B cell (primary cell): ENCODE measurements around the gene JCHAIN. TPM values are rescaled to one million over a fixed set of nuclear protein-coding genes. Genes with fewer than 3 reads are reported as not detected.
"Not testable (repeated sequence)": the region's sequence is repeated elsewhere in the genome, so short reads cannot be mapped to it uniquely, and the experiment has no call there.

ENCODE experiments used
- ATAC-seq: fragments of 200-7000 bp; cut with Tn5 transposase; one replicate; pipeline ENCODE4 v1.10.0; 2021; ENCODE audit warnings: low read depth, mild to moderate bottlenecking, moderate number of reproducible peaks, moderate library complexity
- CTCF ChIA-PET: fragments of 350-600 bp; sonication (Branson Sonifier 250); formaldehyde crosslinking; loops from one replicate; lab custom pipeline; 2021; ENCODE audit warnings: antibody characterized with exemption, inconsistent platforms; lab: Charles Lee
- POLR2A ChIA-PET: fragments of 350-600 bp; sonication (Branson Sonifier 250); formaldehyde crosslinking; loops from one replicate; lab custom pipeline; 2021; ENCODE audit warnings: antibody characterized with exemption; lab: Charles Lee
- DNase-seq: peaks from one replicate; pipeline ENCODE4 v3.0.0; 2013
- H2AFZ ChIP-seq: 2 replicates; pipeline ENCODE4 v1.6.1; 2012; ENCODE audit warnings: mild to moderate bottlenecking, low read depth, low read length; ENCODE audit not compliant: insufficient read depth, poor library complexity, severe bottlenecking
- H3K27ac ChIP-seq, 2 donors: 1 replicate in 1 of 2; 2 replicates in 1 of 2; pipeline ENCODE4 v1.5.1; 2012 to 2013; ENCODE audit warnings: low read length in 2 of 2, mild to moderate bottlenecking in 2 of 2, moderate library complexity in 1 of 2
- H3K27me3 ChIP-seq, 4 experiments: fragments of 200-600 bp in 1 of 4; sonication (generic) in 1 of 4; replicated peaks in 1 of 4; 1 replicate in 2 of 4; 2 replicates in 2 of 4; pipeline versions ENCODE4 v1.6.1 to v1.7.0; 2013 to 2016; ENCODE audit warnings: low read length in 3 of 4, mild to moderate bottlenecking in 2 of 4, mixed read lengths in 1 of 4, moderate library complexity in 1 of 4; ENCODE audit not compliant: insufficient read depth in 4 of 4, control insufficient read depth in 3 of 4; ENCODE audit errors: control extremely low read depth in 1 of 4
- H3K36me3 ChIP-seq, 2 experiments: replicated peaks in 1 of 2; 1 replicate in 1 of 2; 2 replicates in 1 of 2; pipeline versions ENCODE4 v1.6.1 to v1.7.1; 2013; ENCODE audit warnings: low read length in 1 of 2; ENCODE audit not compliant: insufficient read depth in 2 of 2, control insufficient read depth in 1 of 2; ENCODE audit errors: control extremely low read depth in 1 of 2, extremely low read depth in 1 of 2
- H3K4me1 ChIP-seq, 2 donors: fragments of 200-600 bp in 1 of 2; sonication (generic) in 1 of 2; 1 replicate in 1 of 2; 2 replicates in 1 of 2; pipeline versions ENCODE4 v1.5.1 to v1.6.1; 2013 to 2017; ENCODE audit warnings: low read length in 2 of 2; ENCODE audit not compliant: control insufficient read depth in 2 of 2, insufficient read depth in 2 of 2
- H3K4me2 ChIP-seq: replicated peaks from 2 replicates; pipeline ENCODE3; 2012; ENCODE audit warnings: mild to moderate bottlenecking, low read depth, low read length; ENCODE audit not compliant: poor library complexity, severe bottlenecking
- H3K4me3 ChIP-seq, 5 experiments: fragments of 200-600 bp in 1 of 5; sonication (generic) in 1 of 5; 1 replicate in 3 of 5; 2 replicates in 2 of 5; pipeline versions ENCODE4 v1.5.1 to v1.7.0; 2011 to 2016; ENCODE audit warnings: low read length in 4 of 5, mild to moderate bottlenecking in 4 of 5, low read depth in 2 of 5, control low read depth in 1 of 5, moderate library complexity in 1 of 5; ENCODE audit not compliant: insufficient read depth in 1 of 5; ENCODE audit errors: control extremely low read depth in 1 of 5, extremely low read depth in 1 of 5
- H3K79me2 ChIP-seq: fragments of 200-600 bp; sonication (generic); one replicate; pipeline ENCODE4 v1.6.0; 2016; ENCODE audit warnings: low read length; ENCODE audit not compliant: control insufficient read depth, insufficient read depth
- H3K9ac ChIP-seq: fragments of 200-600 bp; sonication (generic); 2 replicates; pipeline ENCODE4 v1.6.1; 2017; ENCODE audit warnings: mild to moderate bottlenecking, low read length, moderate library complexity
- H3K9me3 ChIP-seq, 3 donors: one replicate each; pipeline versions ENCODE4 v1.6.1 to v1.7.1; 2013; ENCODE audit warnings: low read length in 2 of 3; ENCODE audit not compliant: control insufficient read depth in 2 of 3, insufficient read depth in 1 of 3; ENCODE audit errors: control extremely low read depth in 1 of 3
- H4K20me1 ChIP-seq: 2 replicates; pipeline ENCODE4 v1.6.0; 2012; ENCODE audit warnings: mild to moderate bottlenecking, low read length; ENCODE audit not compliant: insufficient read depth, control insufficient read depth, poor library complexity, severe bottlenecking
- H3K27ac Mint-ChIP-seq: one replicate; pipeline ENCODE4 v1.8.0; 2021; ENCODE audit warnings: mixed read lengths
- H3K27me3 Mint-ChIP-seq: one replicate; pipeline ENCODE4 v1.8.0; 2021; ENCODE audit warnings: mixed read lengths
- H3K4me1 Mint-ChIP-seq: one replicate; pipeline ENCODE4 v1.8.0; 2021; ENCODE audit warnings: mixed read lengths
- H3K4me3 Mint-ChIP-seq: one replicate; pipeline ENCODE4 v1.8.0; 2021; ENCODE audit warnings: mixed read lengths
- H3K9me3 Mint-ChIP-seq: one replicate; pipeline ENCODE4 v1.8.0; 2022; ENCODE audit warnings: mixed read lengths; ENCODE audit not compliant: insufficient read depth
- WGBS: methylation state at CpG from one replicate; pipeline ENCODE4 v1.1.5; 2013; ENCODE audit warnings: missing lambda C conversion rate; ENCODE audit not compliant: insufficient coverage; 5-methylcytosine and 5-hydroxymethylcytosine counted together
- intact Hi-C: fragments of 100-400 bp; cut with micrococcal nuclease; formaldehyde crosslinking; loops from one replicate; pipeline ENCODE4 v1.10.0; 2022
- polyA plus RNA-seq: library from polyadenylated mRNA; depleted of rRNA; stranded (reverse); fragments of >200 nt; gene quantifications from 2 replicates; pipeline ENCODE4 v1.2.3, GENCODE V29; 2012
- total RNA-seq, 2 donors: library from RNA; stranded (reverse); fragments of 120-200 nt in 1 of 2; gene quantifications; 1 replicate in 1 of 2; 2 replicates in 1 of 2; pipeline versions ENCODE4 v1.2.3 to v1.2.4, GENCODE V29; 2013 to 2022
- TF ChIP-seq, protein P1 (sequence below): fragments of 200-600 bp; IDR thresholded peaks from one replicate; pipeline ENCODE4 v1.8.0; 2022; ENCODE audit warnings: antibody characterized with exemption, mild to moderate bottlenecking

JCHAIN gene
- total and polyA plus RNA-seq, 2 donors (not counting 1 experiment from before 2014, with no cell fraction given) = 90.8 to 441 TPM

DNA sequence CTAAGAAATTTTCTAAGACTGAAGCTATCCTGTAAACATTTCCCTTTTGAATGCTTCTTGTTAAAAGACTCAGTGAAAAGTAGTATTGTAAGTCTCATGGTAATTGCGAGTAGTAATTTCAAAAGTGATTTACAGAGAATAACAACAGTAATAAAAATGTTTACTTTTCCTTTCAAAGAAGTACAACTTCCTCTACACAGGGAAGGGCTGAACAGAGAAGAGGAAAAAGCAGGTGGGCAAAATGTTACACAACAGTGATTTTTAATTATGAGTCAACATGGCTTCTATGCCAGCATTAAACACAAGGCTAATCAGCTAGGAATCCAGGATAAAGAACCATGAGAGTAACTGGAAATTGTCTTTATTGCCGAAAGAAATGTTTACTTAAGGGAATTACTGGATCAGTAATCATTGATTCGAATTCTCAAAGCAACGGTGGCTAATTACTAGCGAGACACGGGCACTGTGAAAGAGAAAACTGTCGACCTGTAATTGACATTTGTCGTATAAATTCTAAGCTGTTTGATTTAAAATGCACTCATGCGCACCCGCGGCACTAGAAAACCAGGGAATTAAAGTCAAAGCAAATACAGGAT is 37.4 kb upstream of the JCHAIN start:
- peaks cover 16% of the 10 kb centered on the region for H3K79me2 ChIP-seq
- POLR2A ChIA-PET = interaction anchor here (0.6 to 3.2 kb wide), 8 partner anchors 9 to 136 kb away, joined by 3 to 29 read pairs (median 5); partner anchors contain the start of genes GRSF1 and UTP3
- peak overlapping the region; percentile 93 for H2AFZ ChIP-seq
- 1% methylated on average over 7 of the region's 11 CpGs for WGBS
- H3K4me1 ChIP-seq = peaks cover 17 to 25% of the 10 kb centered on the region in 2 donors
- peak overlapping the region; percentile 78 for H3K9ac ChIP-seq
- Mint-ChIP-seq H3K4me1 (peaks cover 25% of the 10 kb centered on the region), H3K27me3 (no peaks in the 10 kb centered on the region), H3K9me3 (no peaks in the 10 kb centered on the region), H3K27ac (peak overlapping the region; percentile 98), H3K4me3 (peak overlapping the region; percentile 91)
- H3K27ac ChIP-seq = peak overlapping the region; percentile 62 to 80
- H3K27me3 ChIP-seq = no peaks in the 10 kb centered on the region
- TF ChIP-seq, protein P1, sequence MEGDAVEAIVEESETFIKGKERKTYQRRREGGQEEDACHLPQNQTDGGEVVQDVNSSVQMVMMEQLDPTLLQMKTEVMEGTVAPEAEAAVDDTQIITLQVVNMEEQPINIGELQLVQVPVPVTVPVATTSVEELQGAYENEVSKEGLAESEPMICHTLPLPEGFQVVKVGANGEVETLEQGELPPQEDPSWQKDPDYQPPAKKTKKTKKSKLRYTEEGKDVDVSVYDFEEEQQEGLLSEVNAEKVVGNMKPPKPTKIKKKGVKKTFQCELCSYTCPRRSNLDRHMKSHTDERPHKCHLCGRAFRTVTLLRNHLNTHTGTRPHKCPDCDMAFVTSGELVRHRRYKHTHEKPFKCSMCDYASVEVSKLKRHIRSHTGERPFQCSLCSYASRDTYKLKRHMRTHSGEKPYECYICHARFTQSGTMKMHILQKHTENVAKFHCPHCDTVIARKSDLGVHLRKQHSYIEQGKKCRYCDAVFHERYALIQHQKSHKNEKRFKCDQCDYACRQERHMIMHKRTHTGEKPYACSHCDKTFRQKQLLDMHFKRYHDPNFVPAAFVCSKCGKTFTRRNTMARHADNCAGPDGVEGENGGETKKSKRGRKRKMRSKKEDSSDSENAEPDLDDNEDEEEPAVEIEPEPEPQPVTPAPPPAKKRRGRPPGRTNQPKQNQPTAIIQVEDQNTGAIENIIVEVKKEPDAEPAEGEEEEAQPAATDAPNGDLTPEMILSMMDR = no peak
- no peaks in the 10 kb centered on the region for H3K9me3 ChIP-seq
- no peaks in the 10 kb centered on the region for H4K20me1 ChIP-seq
- CTCF ChIA-PET = interaction anchor here (0.7 to 4.2 kb wide), 19 partner anchors 8 to 293 kb away, joined by 3 to 59 read pairs (median 4); partner anchors contain the start of genes DCK, GRSF1, RUFY3 and UTP3
- no peaks in the 10 kb centered on the region for H3K36me3 ChIP-seq
- H3K4me3 ChIP-seq = peak overlapping the region; percentile 2 to 88 (median 82)
- ATAC-seq (no peak), DNase-seq (peak; percentile 44)
- peak overlapping the region; percentile 80 for H3K4me2 ChIP-seq
- intact Hi-C loops = loop anchor here (1.0 to 2.0 kb wide), 3 partner anchors 15 to 136 kb away; partner anchors contain the start of genes GRSF1 and UTP3

GRCh38 chr4:70702592-70702991 is 36.3 kb upstream of the JCHAIN start:
- H3K79me2 ChIP-seq, H3K9me3 ChIP-seq, DNase-seq, H3K27me3 ChIP-seq, H3K4me3 Mint-ChIP-seq, H4K20me1 ChIP-seq, POLR2A ChIA-PET, H3K4me2 ChIP-seq, intact Hi-C loops, H2AFZ ChIP-seq, H3K27ac ChIP-seq, H3K9me3 Mint-ChIP-seq, H3K36me3 ChIP-seq, H3K4me3 ChIP-seq, ATAC-seq, H3K9ac ChIP-seq, H3K27me3 Mint-ChIP-seq: not testable (repeated sequence)
- CTCF ChIA-PET = interaction anchor here (1.8 to 4.0 kb wide), 4 partner anchors 13 to 50 kb away, joined by 8 to 47 read pairs (median 13); partner anchors contain the start of gene UTP3
- WGBS = no CpG with 5 or more reads among the region's 2 CpGs
- Mint-ChIP-seq H3K27ac (peak overlapping the region; percentile 55), H3K4me1 (peaks cover 25% of the 10 kb centered on the region)
- H3K4me1 ChIP-seq = peaks cover 17 to 25% of the 10 kb centered on the region in 2 donors
